Nephron (organoid): ENCODE results near the gene CAD.

Experiments
- H3K27ac Mint-ChIP-seq, 3 experiments: 2 replicates each; pipeline ENCODE4 v1.8.0; 2020; ENCODE audit warnings: mixed read lengths in 3 of 3, mild to moderate bottlenecking in 2 of 3, moderate library complexity in 1 of 3
- H3K27me3 Mint-ChIP-seq: 2 replicates; pipeline ENCODE4 v1.8.0; 2021; ENCODE audit warnings: low read depth, mild to moderate bottlenecking, moderate library complexity, mixed read lengths
- H3K36me3 Mint-ChIP-seq: 2 replicates; pipeline ENCODE4 v1.8.0; 2020; ENCODE audit warnings: low read depth, mixed read lengths
- H3K4me1 Mint-ChIP-seq: 2 replicates; pipeline ENCODE4 v1.8.0; 2020; ENCODE audit warnings: mixed read lengths
- H3K4me3 Mint-ChIP-seq, 3 experiments: 2 replicates each; pipeline ENCODE4 v1.8.0; 2020; ENCODE audit warnings: mild to moderate bottlenecking in 3 of 3, mixed read lengths in 3 of 3, moderate library complexity in 2 of 3
- H3K9me3 Mint-ChIP-seq: 2 replicates; pipeline ENCODE4 v1.8.0; 2020; ENCODE audit warnings: mixed read lengths
- TF ChIP-seq, protein P1 (sequence below), 3 experiments: fragments of 200-600 bp; sonication (generic); IDR thresholded peaks; one replicate each; pipeline ENCODE4 v1.5.0; 2021; ENCODE audit warnings: antibody characterized with exemption in 3 of 3; ENCODE audit not compliant: unreplicated experiment in 3 of 3

CAD gene

DNA sequence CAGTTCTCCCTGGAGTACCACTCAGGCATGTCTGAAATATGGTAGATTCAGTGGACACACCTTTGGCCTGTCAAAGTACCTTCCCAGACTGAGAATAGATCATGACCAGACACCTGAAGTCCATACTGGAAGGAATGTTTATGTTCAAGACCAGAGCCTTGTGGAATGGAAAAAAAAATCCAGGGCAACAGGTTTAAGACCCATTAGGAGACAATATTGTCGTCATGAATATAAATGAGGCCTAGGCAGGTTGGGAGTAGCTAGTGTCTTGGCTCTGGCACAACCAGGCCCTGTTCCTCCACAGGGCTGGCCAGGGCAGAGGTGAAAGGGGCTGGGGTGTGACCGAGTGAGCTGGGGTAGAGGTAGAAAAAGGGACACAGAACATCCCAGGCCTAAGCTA, 18.5 kb upstream of the CAD start:
- Mint-ChIP-seq H3K9me3 (no peaks in the 10 kb centered on the region), H3K4me1 (no peaks in the 10 kb centered on the region), H3K36me3 (peaks cover 16% of the 10 kb centered on the region), H3K27ac (peak overlapping the region in 1 of 3 experiments; percentile 24), H3K4me3 (no peak overlapping the region), H3K27me3 (no peaks in the 10 kb centered on the region)
- TF ChIP-seq, protein P1, sequence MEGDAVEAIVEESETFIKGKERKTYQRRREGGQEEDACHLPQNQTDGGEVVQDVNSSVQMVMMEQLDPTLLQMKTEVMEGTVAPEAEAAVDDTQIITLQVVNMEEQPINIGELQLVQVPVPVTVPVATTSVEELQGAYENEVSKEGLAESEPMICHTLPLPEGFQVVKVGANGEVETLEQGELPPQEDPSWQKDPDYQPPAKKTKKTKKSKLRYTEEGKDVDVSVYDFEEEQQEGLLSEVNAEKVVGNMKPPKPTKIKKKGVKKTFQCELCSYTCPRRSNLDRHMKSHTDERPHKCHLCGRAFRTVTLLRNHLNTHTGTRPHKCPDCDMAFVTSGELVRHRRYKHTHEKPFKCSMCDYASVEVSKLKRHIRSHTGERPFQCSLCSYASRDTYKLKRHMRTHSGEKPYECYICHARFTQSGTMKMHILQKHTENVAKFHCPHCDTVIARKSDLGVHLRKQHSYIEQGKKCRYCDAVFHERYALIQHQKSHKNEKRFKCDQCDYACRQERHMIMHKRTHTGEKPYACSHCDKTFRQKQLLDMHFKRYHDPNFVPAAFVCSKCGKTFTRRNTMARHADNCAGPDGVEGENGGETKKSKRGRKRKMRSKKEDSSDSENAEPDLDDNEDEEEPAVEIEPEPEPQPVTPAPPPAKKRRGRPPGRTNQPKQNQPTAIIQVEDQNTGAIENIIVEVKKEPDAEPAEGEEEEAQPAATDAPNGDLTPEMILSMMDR (IDR thresholded peaks at IDR 0.05; ENCODE audit: unreplicated experiment in 3 of 3): no peak

DNA sequence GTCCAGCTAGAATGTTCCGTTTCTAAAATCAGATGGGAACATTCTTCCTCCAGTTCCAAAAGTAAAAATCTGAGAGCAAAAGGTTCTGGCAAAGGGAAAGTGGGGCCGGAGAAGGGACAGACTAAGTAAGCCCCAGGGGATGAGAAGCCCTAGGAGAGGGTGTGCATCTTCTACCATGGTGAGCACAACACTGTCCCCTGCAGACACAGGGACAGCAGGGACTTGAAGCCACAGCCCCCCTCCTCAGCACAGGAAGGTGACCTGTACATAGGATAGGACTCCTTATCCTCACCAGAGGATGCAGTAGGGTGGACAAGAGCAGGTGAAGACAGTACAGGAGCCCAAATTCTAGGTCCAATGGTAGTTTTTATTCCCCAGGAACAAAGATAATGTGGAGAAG, 17.9 kb upstream of the CAD start:
- H3K4me3 Mint-ChIP-seq: no peak overlapping the region
- H3K4me1 Mint-ChIP-seq: no peaks in the 10 kb centered on the region
- H3K27ac Mint-ChIP-seq: no peak overlapping the region
- TF ChIP-seq, protein P1 (IDR thresholded peaks at IDR 0.05; ENCODE audit: unreplicated experiment in 3 of 3): no peak
- H3K36me3 Mint-ChIP-seq: peaks cover 17% of the 10 kb centered on the region
- no peaks in the 10 kb centered on the region for H3K27me3 Mint-ChIP-seq
- no peaks in the 10 kb centered on the region for H3K9me3 Mint-ChIP-seq

GRCh38 chr2:27201675-27202074, 15.5 kb upstream of the CAD start:
- H3K27ac Mint-ChIP-seq: no peak overlapping the region
- no peaks in the 10 kb centered on the region for H3K9me3 Mint-ChIP-seq
- peaks cover 38% of the 10 kb centered on the region for H3K36me3 Mint-ChIP-seq
- no peaks in the 10 kb centered on the region for H3K27me3 Mint-ChIP-seq
- no peak overlapping the region for H3K4me3 Mint-ChIP-seq
- TF ChIP-seq, protein P1 (IDR thresholded peaks at IDR 0.05; ENCODE audit: unreplicated experiment in 3 of 3): no peak
- H3K4me1 Mint-ChIP-seq: no peaks in the 10 kb centered on the region

GRCh38 chr2:27202854-27203253, 14.3 kb upstream of the CAD start:
- Mint-ChIP-seq H3K27me3 (no peaks in the 10 kb centered on the region), H3K4me3 (no peak overlapping the region), H3K9me3 (no peaks in the 10 kb centered on the region), H3K4me1 (no peaks in the 10 kb centered on the region), H3K36me3 (peaks cover 48% of the 10 kb centered on the region), H3K27ac (no peak overlapping the region)
- TF ChIP-seq, protein P1 (IDR thresholded peaks at IDR 0.05; ENCODE audit: unreplicated experiment in 3 of 3): no peak

GRCh38 chr2:27203741-27204140, 13.4 kb upstream of the CAD start:
- peaks cover 51% of the 10 kb centered on the region for H3K36me3 Mint-ChIP-seq
- H3K4me3 Mint-ChIP-seq: no peak overlapping the region
- H3K9me3 Mint-ChIP-seq: no peaks in the 10 kb centered on the region
- TF ChIP-seq, protein P1 (IDR thresholded peaks at IDR 0.05; ENCODE audit: unreplicated experiment in 3 of 3): no peak
- H3K27ac Mint-ChIP-seq: no peak overlapping the region
- no peaks in the 10 kb centered on the region for H3K27me3 Mint-ChIP-seq
- H3K4me1 Mint-ChIP-seq: peaks cover 6% of the 10 kb centered on the region

DNA sequence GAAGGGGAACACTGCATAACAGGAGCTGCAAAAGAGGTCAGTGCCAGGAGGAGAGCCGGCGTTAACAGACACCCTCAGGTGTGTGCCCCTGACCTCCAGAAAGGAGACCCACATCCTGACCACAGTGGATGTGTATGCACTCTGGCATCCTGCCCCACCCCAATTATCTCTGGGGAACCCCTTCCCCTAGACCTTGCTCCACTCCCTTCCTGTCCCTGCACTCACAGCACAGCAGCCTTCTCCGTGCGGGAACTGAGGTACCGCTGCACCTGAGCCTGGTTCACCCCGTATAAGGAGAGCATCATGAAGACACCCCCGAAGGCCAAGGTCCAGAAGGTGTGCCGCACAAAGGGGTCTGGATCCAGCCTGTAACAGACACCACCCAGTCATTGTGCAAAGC, 12.6 kb upstream of the CAD start:
- peaks cover 14% of the 10 kb centered on the region for H3K4me1 Mint-ChIP-seq
- H3K9me3 Mint-ChIP-seq: no peaks in the 10 kb centered on the region
- no peaks in the 10 kb centered on the region for H3K27me3 Mint-ChIP-seq
- TF ChIP-seq, protein P1 (IDR thresholded peaks at IDR 0.05; ENCODE audit: unreplicated experiment in 3 of 3): no peak
- H3K27ac Mint-ChIP-seq: no peak overlapping the region
- H3K36me3 Mint-ChIP-seq: peaks cover 57% of the 10 kb centered on the region
- H3K4me3 Mint-ChIP-seq: no peak overlapping the region
